GM18951 (cell line): ENCODE data around the gene INPP4B.

Experiments
- POLR2A ChIP-seq: IDR thresholded peaks from 4 replicates; pipeline ENCODE4 v1.6.1; 2011; ENCODE audit warnings: mild to moderate bottlenecking; ENCODE audit not compliant: insufficient read length, insufficient read depth; ENCODE audit errors: extremely low read depth
- in situ Hi-C: fragments of 300-500 bp; cut with MboI; formaldehyde crosslinking; loops from one replicate; pipeline ENCODE4 v1.12.0; 2022; ENCODE audit warnings: low sequenced_read_pairs, mixed read lengths, inconsistent platforms; ENCODE audit not compliant: unreplicated experiment

Gene INPP4B

GRCh38 chr4:142435599-142436235, 410.4 kb downstream of the INPP4B start:
- in situ Hi-C loops, result no loop called here
- no peak for TF ChIP-seq POLR2A

- in situ Hi-C loops, result no loop called here
Measured at GRCh38 chr4:142434519-142435224, 411.4 kb downstream of the INPP4B start.

GRCh38 chr4:142428715-142429114, 417.4 kb downstream of the INPP4B start:
- in situ Hi-C loops, result no loop called here
- no peak for TF ChIP-seq POLR2A

More at GRCh38 chr4:142434519-142435224, 411.4 kb downstream of the INPP4B start:
- no peak for TF ChIP-seq POLR2A

GRCh38 chr4:142427456-142427855, 418.6 kb downstream of the INPP4B start:
- no peak for TF ChIP-seq POLR2A
- in situ Hi-C loops, result no loop called here

GRCh38 chr4:142423861-142424260, 422.2 kb downstream of the INPP4B start:
- in situ Hi-C loops, result no loop called here
- no peak for TF ChIP-seq POLR2A

- no peak for TF ChIP-seq POLR2A
- in situ Hi-C loops, result no loop called here
Measured at GRCh38 chr4:142420311-142421095, 425.6 kb downstream of the INPP4B start.

- in situ Hi-C loops, result no loop called here
- no peak for TF ChIP-seq POLR2A
Measured at GRCh38 chr4:142419712-142420111, 426.4 kb downstream of the INPP4B start.

GRCh38 chr4:142418697-142419096, 427.4 kb downstream of the INPP4B start:
- TF ChIP-seq POLR2A, result no peak
- in situ Hi-C loops, result no loop called here

- TF ChIP-seq POLR2A, result no peak
- in situ Hi-C loops, result no loop called here
Measured at GRCh38 chr4:142416711-142417275, 429.3 kb downstream of the INPP4B start.

GRCh38 chr4:142416121-142416520, 430.0 kb downstream of the INPP4B start:
- no peak for TF ChIP-seq POLR2A

GRCh38 chr4:142414366-142414990, 431.6 kb downstream of the INPP4B start:
- TF ChIP-seq POLR2A, result no peak
- in situ Hi-C loops, result no loop called here

More at GRCh38 chr4:142416121-142416520, 430.0 kb downstream of the INPP4B start:
- in situ Hi-C loops, result no loop called here

GRCh38 chr4:142413485-142413884, 432.6 kb downstream of the INPP4B start:
- TF ChIP-seq POLR2A, result no peak
- in situ Hi-C loops, result no loop called here

- in situ Hi-C loops, result no loop called here
- TF ChIP-seq POLR2A, result no peak
Measured at GRCh38 chr4:142411993-142412392, 434.1 kb downstream of the INPP4B start.
